ENCODE data around the gene GNG12. TPM values are rescaled to one million over a fixed set of nuclear protein-coding genes. Genes with fewer than 3 reads are reported as not detected.
A peak's percentile ranks its signal among the peaks of the same experiment; 100 is the strongest.

GNG12 gene
- total and polyA plus RNA-seq, 9 of the 15 experiments (the other 6 are each of a cell fraction or from before 2014, with no cell fraction given) = 2.6 to 6.0 (median 4.1) TPM

GRCh38 chr1:67686267-67687197 is 146.7 kb downstream of the GNG12 start (continued):
- TF ChIP-seq E2F5 (CRISPR knock-in tag; IDR thresholded peaks at IDR 0.05) (0 out of 2 replicates have a peak, but pooled peaks have one; percentile 77), FOXO4 (CRISPR knock-in tag; IDR thresholded peaks at IDR 0.05) (no peak), HINFP (tag; conservative IDR thresholded peaks at IDR 0.05; ENCODE audit: low read depth) (no peak), ZNF778 (CRISPR knock-in tag; IDR thresholded peaks at IDR 0.05) (no peak), NCOA6 (IDR thresholded peaks at IDR 0.05) (no peak), ZBTB33 (CRISPR knock-in tag; IDR thresholded peaks at IDR 0.05) (0 out of 2 replicates have a peak, but pooled peaks have one; percentile 13), ATF3 (IDR thresholded peaks at IDR 0.05) (peak; percentile 97), ATF3 (CRISPR knock-in tag; conservative IDR thresholded peaks at IDR 0.05) (peak; percentile 88), GMEB1 (CRISPR knock-in tag; IDR thresholded peaks at IDR 0.05) (no peak), DMBX1 (CRISPR knock-in tag; IDR thresholded peaks at IDR 0.05; ENCODE audit: borderline replicate concordance) (no peak), PCBP2 (IDR thresholded peaks at IDR 0.05; ENCODE audit: low read depth, low read length, poor library complexity, severe bottlenecking) (no peak), MLLT1 (IDR thresholded peaks at IDR 0.05) (peak; percentile 69 to 90), RFX7 (CRISPR knock-in tag; IDR thresholded peaks at IDR 0.05) (no peak), KLF1 (tag; IDR thresholded peaks at IDR 0.05) (0 out of 2 replicates have a peak, but pooled peaks have one; percentile 69), SMARCC2 (IDR thresholded peaks at IDR 0.05; ENCODE audit: low read depth) (peak; percentile 95), POLR2A (conservative IDR thresholded peaks at IDR 0.05) (peak; percentile 86)

All from K562 (cell line).